GM12891 (cell line): ENCODE measurements around the gene TIAM1.

Source experiments
- PAX5 ChIP-seq: IDR thresholded peaks from 2 replicates; pipeline ENCODE4 v1.6.1; 2011; ENCODE audit warnings: low read length, moderate library complexity, mild to moderate bottlenecking; ENCODE audit not compliant: insufficient read depth, severe bottlenecking
- POLR2A ChIP-seq: IDR thresholded peaks from 2 replicates; pipeline ENCODE4 v1.6.1; 2011; ENCODE audit warnings: low read depth, low read length, control low read depth
- POLR2AphosphoS5 ChIP-seq: IDR thresholded peaks from 2 replicates; pipeline ENCODE4 v1.6.1; 2011; ENCODE audit warnings: low read depth, low read length, control low read depth
- POU2F2 ChIP-seq: IDR thresholded peaks from 2 replicates; pipeline ENCODE4 v1.6.1; 2011; ENCODE audit warnings: low read depth, mild to moderate bottlenecking, control low read depth, low read length, moderate library complexity
- SPI1 ChIP-seq: IDR thresholded peaks from 2 replicates; pipeline ENCODE4 v1.6.1; 2011; ENCODE audit warnings: low read depth, low read length, control low read depth
- TAF1 ChIP-seq: IDR thresholded peaks from 2 replicates; pipeline ENCODE4 v1.6.1; 2011; ENCODE audit warnings: low read depth, low read length, control low read depth

GRCh38 chr21:31124010-31124409 is 220.1 kb downstream of the TIAM1 start:
- TF ChIP-seq TAF1 (no peak), POLR2AphosphoS5 (no peak), POLR2A (no peak), PAX5 (no peak), SPI1 (no peak), POU2F2 (no peak)
